CD4-positive, CD25-positive, alpha-beta regulatory T cell (primary cell): ENCODE measurements around the gene DPT. TPM values are rescaled to one million over a fixed set of nuclear protein-coding genes. Genes with fewer than 3 reads are reported as not detected.

Source experiments
- ATAC-seq, 2 donors: fragments of 150-1000 bp; cut with Tn5 transposase; one replicate each; pipeline ENCODE4 v1.10.0; 2021; ENCODE audit warnings: low read depth in 2 of 2, moderate number of reproducible peaks in 2 of 2, moderate library complexity in 1 of 2
- DNase-seq, 3 donors: peaks; one replicate each; pipeline versions ENCODE4 v3.0.0 to v3.0.0-alpha.2; 2012 to 2022; ENCODE audit warnings: mixed read lengths in 1 of 3
- H3K27ac ChIP-seq: one replicate; pipeline ENCODE4 v1.7.0; 2013; ENCODE audit warnings: mild to moderate bottlenecking, low read length; ENCODE audit not compliant: insufficient read depth, poor library complexity, severe bottlenecking
- H3K27me3 ChIP-seq: one replicate; pipeline ENCODE4 v1.7.0; 2013; ENCODE audit warnings: low read length; ENCODE audit not compliant: control insufficient read depth, insufficient read depth
- H3K36me3 ChIP-seq: one replicate; pipeline ENCODE4 v1.7.0; 2013; ENCODE audit warnings: mild to moderate bottlenecking, low read length, moderate library complexity; ENCODE audit not compliant: control insufficient read depth, insufficient read depth
- H3K4me1 ChIP-seq: 2 replicates; pipeline ENCODE4 v1.7.0; 2013; ENCODE audit warnings: mild to moderate bottlenecking, low read length; ENCODE audit not compliant: insufficient read depth, control insufficient read depth, poor library complexity, severe bottlenecking
- H3K4me3 ChIP-seq: one replicate; pipeline ENCODE4 v1.7.0; 2013; ENCODE audit warnings: low read depth, mild to moderate bottlenecking, low read length, moderate library complexity
- H3K9me3 ChIP-seq, 2 experiments: 1 replicate in 1 of 2; 2 replicates in 1 of 2; pipeline ENCODE4 v1.7.0; 2013; ENCODE audit warnings: low read length in 2 of 2, mild to moderate bottlenecking in 1 of 2, moderate library complexity in 1 of 2; ENCODE audit not compliant: control insufficient read depth in 2 of 2
- H3K27ac Mint-ChIP-seq, 3 donors: one replicate each; pipeline ENCODE4 v1.8.0; 2020 to 2022; ENCODE audit warnings: mild to moderate bottlenecking in 3 of 3, mixed read lengths in 3 of 3, moderate library complexity in 2 of 3
- H3K27me3 Mint-ChIP-seq: one replicate; pipeline ENCODE4 v1.8.0; 2022; ENCODE audit warnings: mild to moderate bottlenecking, mixed read lengths
- H3K36me3 Mint-ChIP-seq: one replicate; pipeline ENCODE4 v1.8.0; 2020; ENCODE audit warnings: mixed read lengths
- H3K4me1 Mint-ChIP-seq, 4 donors: one replicate each; pipeline ENCODE4 v1.8.0; 2020 to 2022; ENCODE audit warnings: mixed read lengths in 4 of 4, mild to moderate bottlenecking in 1 of 4
- H3K4me3 Mint-ChIP-seq, 4 donors: one replicate each; pipeline ENCODE4 v1.8.0; 2020 to 2022; ENCODE audit warnings: mild to moderate bottlenecking in 4 of 4, mixed read lengths in 4 of 4, moderate library complexity in 3 of 4
- H3K9me3 Mint-ChIP-seq, 7 donors: one replicate each; pipeline ENCODE4 v1.8.0; 2020 to 2022; ENCODE audit warnings: mixed read lengths in 7 of 7, mild to moderate bottlenecking in 3 of 7, moderate library complexity in 2 of 7
- polyA plus RNA-seq, 4 donors: library from polyadenylated mRNA; unstranded; fragments of 300-500 nt; fragmentation: Illumina TruSeq; gene quantifications; one replicate each; pipeline ENCODE4 v1.2.3, GENCODE V29; 2021
- total RNA-seq: library from RNA; stranded (reverse); gene quantifications from one replicate; pipeline ENCODE4 v1.2.3, GENCODE V29; 2022

The DPT gene
- total and polyA plus RNA-seq, 5 donors from 2014 or later: not detected

DNA sequence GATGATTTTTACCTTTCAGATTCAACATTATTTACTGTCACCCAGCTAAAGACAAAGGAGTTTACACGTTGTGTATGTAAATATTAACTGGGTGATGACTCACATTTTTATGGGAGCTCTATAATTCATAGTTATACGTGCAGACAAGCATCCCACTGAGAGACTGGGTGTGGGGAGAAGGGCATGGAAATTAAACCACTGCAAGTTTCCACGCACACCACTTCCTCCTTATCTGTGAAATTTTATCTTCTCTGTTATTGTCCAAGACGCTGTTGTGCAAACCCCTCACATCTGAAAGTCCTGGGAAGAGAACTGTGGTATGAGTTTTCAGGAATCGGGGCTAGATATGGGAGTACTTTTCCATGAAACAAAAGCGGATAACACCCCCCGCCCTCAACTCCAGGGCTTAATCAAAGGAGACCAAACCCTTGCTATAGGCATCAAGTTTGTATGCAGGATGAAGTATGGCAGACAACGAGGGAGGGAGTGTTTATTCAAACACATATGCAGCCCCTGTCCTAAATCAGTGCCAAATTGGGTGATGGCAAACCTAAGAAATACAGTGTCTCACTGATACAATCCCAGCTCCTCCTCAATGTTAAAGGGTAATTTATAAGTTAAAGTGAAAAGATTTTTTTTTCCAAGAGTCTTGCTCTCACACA lies 23.3 kb upstream of the DPT start:
- H3K4me3 Mint-ChIP-seq: no peak overlapping the region
- DNase-seq (no peak), ATAC-seq (no peak)
- Histone ChIP-seq H3K27me3 (peaks cover 7% of the 10 kb centered on the region), H3K27ac (no peak overlapping the region), H3K36me3 (no peaks in the 10 kb centered on the region), H3K9me3 (no peaks in the 10 kb centered on the region), H3K4me1 (no peaks in the 10 kb centered on the region), H3K4me3 (no peak overlapping the region)
- no peaks in the 10 kb centered on the region for H3K36me3 Mint-ChIP-seq
- H3K9me3 Mint-ChIP-seq: no peaks in the 10 kb centered on the region
- H3K4me1 Mint-ChIP-seq: no peaks in the 10 kb centered on the region
- peaks cover 38% of the 10 kb centered on the region for H3K27me3 Mint-ChIP-seq
- H3K27ac Mint-ChIP-seq: no peak overlapping the region

DNA sequence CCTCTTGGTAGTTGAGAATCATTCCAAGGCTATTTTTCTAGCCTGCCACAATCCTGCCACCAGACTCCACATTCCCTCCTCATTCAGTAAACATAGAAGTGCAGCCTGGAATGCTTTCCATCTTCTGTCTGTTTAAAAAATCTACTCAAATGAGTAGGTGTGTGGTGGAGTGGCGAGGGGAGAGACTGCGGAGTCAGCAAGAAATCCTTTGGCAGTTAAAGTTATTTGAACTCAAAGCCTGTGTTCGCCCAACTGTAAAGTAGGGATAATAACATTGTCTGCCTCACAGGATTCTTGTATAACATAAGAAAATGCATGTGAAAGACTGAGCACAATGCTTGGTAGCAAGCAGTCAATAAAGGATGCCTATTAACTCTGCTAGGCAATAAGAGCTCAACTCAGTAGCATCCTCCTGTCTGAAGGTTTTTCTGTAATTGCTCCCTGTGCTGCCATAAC lies 22.2 kb upstream of the DPT start:
- Mint-ChIP-seq H3K27me3 (peaks cover 39% of the 10 kb centered on the region), H3K27ac (no peak overlapping the region), H3K4me1 (no peaks in the 10 kb centered on the region), H3K36me3 (no peaks in the 10 kb centered on the region), H3K4me3 (no peak overlapping the region), H3K9me3 (peaks cover 0 to 4% (median 0%) of the 10 kb centered on the region in 7 donors)
- H3K9me3 ChIP-seq: no peaks in the 10 kb centered on the region
- H3K36me3 ChIP-seq: no peaks in the 10 kb centered on the region
- H3K27ac ChIP-seq: no peak overlapping the region
- ATAC-seq: no peak
- DNase-seq: no peak
- H3K4me1 ChIP-seq: no peaks in the 10 kb centered on the region
- H3K27me3 ChIP-seq: peaks cover 7% of the 10 kb centered on the region
- H3K4me3 ChIP-seq: no peak overlapping the region

DNA sequence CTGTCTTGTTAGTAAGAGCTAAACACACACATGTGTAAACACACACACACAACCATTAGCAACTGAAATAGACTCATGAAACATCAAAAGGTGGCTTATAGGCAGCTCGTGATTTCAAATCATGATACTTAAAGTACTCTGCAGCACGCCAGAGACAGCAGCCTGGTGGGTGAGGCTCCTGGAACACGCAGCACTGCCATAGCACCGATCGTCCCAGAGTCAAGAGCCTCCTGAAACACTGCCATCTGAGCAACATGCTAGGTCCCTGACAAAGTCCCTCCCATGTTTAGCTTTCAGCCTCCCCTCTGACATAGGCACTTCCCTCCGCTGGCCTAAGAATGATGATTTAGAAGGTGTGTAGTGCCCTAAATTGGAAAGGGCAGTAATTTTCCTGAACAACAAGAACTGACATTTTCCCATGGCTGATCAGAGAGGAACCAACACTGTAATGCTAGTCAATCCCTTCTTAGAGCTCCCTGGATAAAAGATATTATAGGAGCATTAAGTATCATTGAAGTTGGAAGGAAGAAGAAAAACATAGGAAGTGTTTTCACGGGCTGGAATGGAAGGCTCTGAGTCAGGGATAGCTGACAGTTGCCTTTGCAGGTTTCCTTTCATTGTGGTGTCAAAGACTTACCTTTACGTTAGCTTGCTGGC lies 14.1 kb upstream of the DPT start:
- Mint-ChIP-seq H3K27ac (no peak overlapping the region), H3K4me1 (no peaks in the 10 kb centered on the region)

DNA sequence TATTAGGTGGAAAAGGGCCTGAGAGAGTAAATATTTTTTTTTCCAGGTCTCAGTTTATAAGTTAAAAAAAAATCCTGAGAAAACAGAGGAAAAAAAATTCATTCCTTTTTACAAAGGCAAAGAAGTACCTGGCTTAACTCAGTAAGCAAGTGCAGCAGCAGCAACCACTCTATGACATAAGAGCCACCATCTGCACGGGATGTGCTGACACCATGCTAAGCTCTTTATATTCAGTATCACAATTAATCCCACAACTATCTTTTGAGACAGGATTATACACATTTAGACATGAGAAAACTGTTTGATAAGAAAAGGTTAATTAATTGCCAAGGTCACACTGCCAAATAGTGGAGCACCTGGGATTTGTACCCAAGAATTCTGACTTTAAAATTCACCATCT lies 13.4 kb upstream of the DPT start:
- no peak overlapping the region for H3K27ac ChIP-seq
- H3K4me3 ChIP-seq: no peak overlapping the region
- H3K27me3 ChIP-seq: no peaks in the 10 kb centered on the region
- ATAC-seq (no peak), DNase-seq (no peak)
- H3K36me3 Mint-ChIP-seq: no peaks in the 10 kb centered on the region
- H3K36me3 ChIP-seq: no peaks in the 10 kb centered on the region
- H3K4me3 Mint-ChIP-seq: no peak overlapping the region
- no peaks in the 10 kb centered on the region for H3K4me1 Mint-ChIP-seq
- H3K27ac Mint-ChIP-seq: no peak overlapping the region
- no peaks in the 10 kb centered on the region for H3K4me1 ChIP-seq
- peaks cover 11% of the 10 kb centered on the region for H3K27me3 Mint-ChIP-seq
- no peaks in the 10 kb centered on the region for H3K9me3 ChIP-seq
- peaks cover 0 to 4% (median 0%) of the 10 kb centered on the region in 7 donors for H3K9me3 Mint-ChIP-seq

More for the DNA sequence above, 14.1 kb upstream of the DPT start:
- Histone ChIP-seq H3K9me3 (no peaks in the 10 kb centered on the region), H3K4me1 (no peaks in the 10 kb centered on the region), H3K27ac (no peak overlapping the region), H3K36me3 (no peaks in the 10 kb centered on the region), H3K4me3 (no peak overlapping the region), H3K27me3 (no peaks in the 10 kb centered on the region)
- DNase-seq: no peak
- Mint-ChIP-seq H3K4me3 (no peak overlapping the region), H3K36me3 (no peaks in the 10 kb centered on the region), H3K27me3 (peaks cover 11% of the 10 kb centered on the region), H3K9me3 (peaks cover 0 to 4% (median 0%) of the 10 kb centered on the region in 7 donors)
- no peak for ATAC-seq

DNA sequence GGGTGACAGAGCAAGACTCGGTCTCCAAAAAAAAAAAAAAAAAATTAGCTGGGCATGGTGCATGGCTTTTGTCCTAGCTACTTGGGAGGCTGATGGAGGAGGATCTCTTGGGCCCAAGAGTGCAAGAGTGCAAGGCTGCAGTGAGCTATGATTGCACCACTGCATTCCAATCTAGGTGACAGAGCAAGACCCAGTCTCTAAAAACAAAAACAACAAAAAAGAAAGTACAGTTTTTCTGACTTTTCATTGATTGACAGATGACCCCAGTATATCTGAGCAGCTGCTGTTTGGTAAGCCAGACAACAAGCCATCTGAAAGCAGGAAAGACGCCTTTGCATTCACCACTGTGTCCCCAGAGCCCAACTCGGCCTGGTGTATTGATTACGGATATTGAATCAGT lies 10.9 kb upstream of the DPT start:
- H3K27me3 ChIP-seq: no peaks in the 10 kb centered on the region
- H3K4me3 ChIP-seq: no peak overlapping the region
- no peak for DNase-seq
- ATAC-seq: no peak
- H3K9me3 ChIP-seq: no peaks in the 10 kb centered on the region
- Mint-ChIP-seq H3K4me3 (no peak overlapping the region), H3K36me3 (no peaks in the 10 kb centered on the region), H3K4me1 (no peaks in the 10 kb centered on the region), H3K27me3 (peaks cover 14% of the 10 kb centered on the region), H3K9me3 (peaks cover 0 to 2% (median 0%) of the 10 kb centered on the region in 7 donors), H3K27ac (no peak overlapping the region)
- H3K36me3 ChIP-seq: no peaks in the 10 kb centered on the region
- H3K4me1 ChIP-seq: no peaks in the 10 kb centered on the region
- H3K27ac ChIP-seq: no peak overlapping the region

DNA sequence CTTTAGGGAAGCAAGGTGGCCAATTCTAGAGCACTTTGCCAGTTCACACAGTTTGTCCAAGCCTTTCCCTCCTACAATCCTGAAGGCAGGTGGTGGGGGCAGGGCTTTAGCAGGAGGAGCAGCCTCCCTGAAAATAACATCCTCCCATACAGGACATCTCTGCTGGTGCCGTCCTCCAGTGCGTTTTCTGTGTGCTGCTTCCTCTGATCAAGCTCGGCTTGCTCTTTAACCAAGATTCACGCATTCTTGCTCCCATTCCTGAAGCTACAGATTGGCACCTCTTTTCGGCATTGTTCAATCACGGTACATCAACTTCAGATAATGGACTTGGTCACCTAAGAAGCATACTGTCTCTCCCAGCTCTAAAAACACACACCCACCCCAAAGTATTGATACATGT lies 7.5 kb upstream of the DPT start:
- H3K4me1 Mint-ChIP-seq: no peaks in the 10 kb centered on the region
- no peaks in the 10 kb centered on the region for H3K4me1 ChIP-seq
- H3K36me3 ChIP-seq: no peaks in the 10 kb centered on the region
- H3K36me3 Mint-ChIP-seq: no peaks in the 10 kb centered on the region
- peaks cover 14% of the 10 kb centered on the region for H3K27me3 Mint-ChIP-seq
- H3K9me3 ChIP-seq: no peaks in the 10 kb centered on the region
- H3K9me3 Mint-ChIP-seq: no peaks in the 10 kb centered on the region
- ATAC-seq: no peak
- no peak overlapping the region for H3K27ac ChIP-seq
- H3K4me3 Mint-ChIP-seq: no peak overlapping the region
- no peak overlapping the region for H3K4me3 ChIP-seq
- no peaks in the 10 kb centered on the region for H3K27me3 ChIP-seq
- DNase-seq: no peak
- no peak overlapping the region for H3K27ac Mint-ChIP-seq

DNA sequence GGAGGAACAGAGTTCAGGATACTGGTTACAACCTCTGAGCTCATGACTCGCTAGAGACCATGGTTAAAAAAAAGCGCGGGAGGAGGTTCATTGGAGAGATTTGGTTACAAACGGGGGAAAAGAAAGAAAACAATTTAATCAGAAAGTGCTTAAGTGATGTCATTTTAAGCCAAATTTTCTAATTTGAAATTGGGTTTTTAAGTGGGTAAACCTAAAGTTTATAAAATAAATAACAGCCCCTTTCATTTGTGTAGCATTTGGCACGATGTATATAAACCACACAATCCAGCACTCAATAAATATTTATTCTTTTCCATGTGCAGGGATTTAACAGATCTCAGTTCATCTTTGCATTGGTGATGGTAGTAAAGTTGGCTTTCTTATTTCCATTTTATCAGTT lies 7.0 kb upstream of the DPT start:
- no peaks in the 10 kb centered on the region for H3K36me3 Mint-ChIP-seq
- H3K4me1 Mint-ChIP-seq: no peaks in the 10 kb centered on the region
- no peak overlapping the region for H3K27ac Mint-ChIP-seq
- H3K4me3 ChIP-seq: no peak overlapping the region
- no peak overlapping the region for H3K27ac ChIP-seq
- ATAC-seq (no peak), DNase-seq (no peak)
- no peaks in the 10 kb centered on the region for H3K9me3 Mint-ChIP-seq
- no peaks in the 10 kb centered on the region for H3K27me3 ChIP-seq
- H3K9me3 ChIP-seq: no peaks in the 10 kb centered on the region
- H3K4me3 Mint-ChIP-seq: no peak overlapping the region
- no peaks in the 10 kb centered on the region for H3K36me3 ChIP-seq
- no peaks in the 10 kb centered on the region for H3K4me1 ChIP-seq
- peaks cover 14% of the 10 kb centered on the region for H3K27me3 Mint-ChIP-seq

DNA sequence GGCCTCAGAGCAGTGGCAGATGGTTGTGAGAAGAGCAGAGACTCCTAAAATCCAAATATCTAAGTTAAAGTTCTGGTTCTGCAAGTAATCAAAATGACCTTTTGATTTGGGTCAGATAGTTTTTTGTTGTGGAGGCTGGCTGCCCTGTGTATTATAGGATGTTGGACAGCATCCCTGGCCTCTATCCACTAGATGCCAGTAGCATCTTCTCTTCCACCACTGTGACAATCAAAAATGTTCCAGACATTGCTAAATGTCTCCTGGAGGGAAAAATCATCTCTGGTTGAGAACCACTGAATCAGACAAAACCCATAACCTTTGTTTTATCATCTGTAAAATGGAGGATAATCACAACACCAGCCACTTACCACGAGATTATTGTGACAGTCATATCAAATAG lies 5.9 kb upstream of the DPT start:
- no peak overlapping the region for H3K27ac Mint-ChIP-seq
- H3K27ac ChIP-seq: no peak overlapping the region
- H3K4me1 ChIP-seq: no peaks in the 10 kb centered on the region
- H3K4me1 Mint-ChIP-seq: no peaks in the 10 kb centered on the region
- peaks cover 14% of the 10 kb centered on the region for H3K27me3 Mint-ChIP-seq
- H3K27me3 ChIP-seq: no peaks in the 10 kb centered on the region
- no peak overlapping the region for H3K4me3 Mint-ChIP-seq
- no peak overlapping the region for H3K4me3 ChIP-seq
- no peaks in the 10 kb centered on the region for H3K36me3 Mint-ChIP-seq
- DNase-seq (no peak), ATAC-seq (no peak)
- no peaks in the 10 kb centered on the region for H3K9me3 ChIP-seq
- no peaks in the 10 kb centered on the region for H3K36me3 ChIP-seq
- no peaks in the 10 kb centered on the region for H3K9me3 Mint-ChIP-seq
